ENCODE results near the gene NAP1L1.

DNA sequence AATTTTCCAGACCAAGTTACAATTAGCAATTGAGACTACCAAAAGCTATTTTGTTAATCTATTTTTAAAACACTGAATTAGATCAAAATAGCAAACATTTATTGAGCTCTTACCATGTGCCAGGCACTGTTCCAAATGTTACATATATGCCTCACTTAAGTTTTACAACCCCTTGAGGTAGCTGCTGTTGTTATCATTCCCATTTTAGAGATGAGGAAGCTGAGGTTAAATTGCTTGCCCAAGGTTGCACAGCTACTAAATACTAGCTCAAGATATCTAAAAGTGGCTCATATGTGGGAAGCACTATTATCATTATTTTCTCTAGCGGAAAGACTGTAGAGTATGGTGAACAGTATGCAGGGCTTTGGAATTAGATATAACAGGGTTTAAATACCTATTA is 19.5 kb upstream of the NAP1L1 start:
- TF ChIP-seq, protein P1, sequence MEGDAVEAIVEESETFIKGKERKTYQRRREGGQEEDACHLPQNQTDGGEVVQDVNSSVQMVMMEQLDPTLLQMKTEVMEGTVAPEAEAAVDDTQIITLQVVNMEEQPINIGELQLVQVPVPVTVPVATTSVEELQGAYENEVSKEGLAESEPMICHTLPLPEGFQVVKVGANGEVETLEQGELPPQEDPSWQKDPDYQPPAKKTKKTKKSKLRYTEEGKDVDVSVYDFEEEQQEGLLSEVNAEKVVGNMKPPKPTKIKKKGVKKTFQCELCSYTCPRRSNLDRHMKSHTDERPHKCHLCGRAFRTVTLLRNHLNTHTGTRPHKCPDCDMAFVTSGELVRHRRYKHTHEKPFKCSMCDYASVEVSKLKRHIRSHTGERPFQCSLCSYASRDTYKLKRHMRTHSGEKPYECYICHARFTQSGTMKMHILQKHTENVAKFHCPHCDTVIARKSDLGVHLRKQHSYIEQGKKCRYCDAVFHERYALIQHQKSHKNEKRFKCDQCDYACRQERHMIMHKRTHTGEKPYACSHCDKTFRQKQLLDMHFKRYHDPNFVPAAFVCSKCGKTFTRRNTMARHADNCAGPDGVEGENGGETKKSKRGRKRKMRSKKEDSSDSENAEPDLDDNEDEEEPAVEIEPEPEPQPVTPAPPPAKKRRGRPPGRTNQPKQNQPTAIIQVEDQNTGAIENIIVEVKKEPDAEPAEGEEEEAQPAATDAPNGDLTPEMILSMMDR (IDR thresholded peaks at IDR 0.05), result no peak
- TF ChIP-seq POLR2AphosphoS5 (IDR thresholded peaks at IDR 0.05; ENCODE audit: low read depth, low read length) (no peak), TCF7L2 (IDR thresholded peaks at IDR 0.05; ENCODE audit: low read depth, low read length) (no peak)

Data from Panc1 (cell line).